IMR-90 (cell line): ENCODE data around the gene CHD6. TPM values are rescaled to one million over a fixed set of nuclear protein-coding genes. Genes with fewer than 3 reads are reported as not detected.

Experiments used
- ATAC-seq: fragments of 200-7000 bp; cut with Tn5 transposase; 2 replicates; pipeline ENCODE4 v1.9.1; 2020; ENCODE audit warnings: low read depth, mild to moderate bottlenecking, moderate library complexity
- BruUV-seq: library from RNA; stranded (reverse); fragments of 400-500 nt; replicated peaks from 2 replicates; lab custom pipeline; 2021; lab: Mats Ljungman, UMichigan
- CTCF ChIA-PET: fragments of 300-600 bp; formaldehyde crosslinking; extraction: SDS; loops from one replicate; lab custom pipeline; 2021; ENCODE audit warnings: antibody characterized with exemption; lab: Yijun Ruan, JAX
- POLR2A ChIA-PET: fragments of 300-600 bp; sonication (Branson Sonifier 250); formaldehyde crosslinking; loops from one replicate; lab custom pipeline; 2022; ENCODE audit warnings: antibody characterized with exemption; ENCODE audit not compliant: unreplicated experiment; lab: Charles Lee
- DNase-seq: peaks from one replicate; pipeline ENCODE4 v3.0.0; 2013
- H2AFZ ChIP-seq: replicated peaks from 2 replicates; pipeline ENCODE3; 2013; ENCODE audit warnings: low read length, mild to moderate bottlenecking; ENCODE audit not compliant: poor library complexity
- H2AK5ac ChIP-seq: 2 replicates; pipeline ENCODE4 v1.6.1; 2013; ENCODE audit warnings: low read depth, low read length, inconsistent platforms
- H2AK9ac ChIP-seq: replicated peaks from 2 replicates; pipeline ENCODE3; 2013; ENCODE audit warnings: mild to moderate bottlenecking, low read depth, low read length, moderate library complexity; ENCODE audit not compliant: poor library complexity
- H2BK120ac ChIP-seq: 2 replicates; pipeline ENCODE4 v1.6.1; 2013; ENCODE audit warnings: low read depth, low read length, inconsistent platforms
- H2BK15ac ChIP-seq: 3 replicates; pipeline ENCODE4 v1.6.1; 2013; ENCODE audit warnings: low read depth, low read length, inconsistent platforms
- H2BK20ac ChIP-seq: 2 replicates; pipeline ENCODE4 v1.6.1; 2013; ENCODE audit warnings: low read depth, mild to moderate bottlenecking, inconsistent platforms, low read length, moderate library complexity
- H2BK5ac ChIP-seq: 2 replicates; pipeline ENCODE4 v1.6.1; 2013; ENCODE audit warnings: mild to moderate bottlenecking, low read depth, low read length, inconsistent platforms; ENCODE audit not compliant: poor library complexity, severe bottlenecking
- H3K14ac ChIP-seq: replicated peaks from 2 replicates; pipeline ENCODE4 v1.6.1; 2013; ENCODE audit warnings: low read depth, low read length, inconsistent platforms
- H3K18ac ChIP-seq: 2 replicates; pipeline ENCODE4 v1.6.1; 2013; ENCODE audit warnings: low read depth, low read length, control low read depth
- H3K23ac ChIP-seq: 2 replicates; pipeline ENCODE4 v1.6.1; 2013; ENCODE audit warnings: low read depth, low read length, inconsistent platforms
- H3K27ac ChIP-seq: 2 replicates; pipeline ENCODE4 v1.5.1; 2013; ENCODE audit warnings: mild to moderate bottlenecking, control low read depth, low read length; ENCODE audit not compliant: insufficient read depth
- H3K27me3 ChIP-seq: 2 replicates; pipeline ENCODE4 v1.6.1; 2013; ENCODE audit warnings: low read length; ENCODE audit not compliant: control insufficient read depth, insufficient read depth
- H3K36me3 ChIP-seq: 2 replicates; pipeline ENCODE4 v1.6.1; 2013; ENCODE audit warnings: low read length, mixed read lengths; ENCODE audit not compliant: control insufficient read depth, insufficient read depth
- H3K4ac ChIP-seq: 2 replicates; pipeline ENCODE4 v1.6.1; 2013; ENCODE audit warnings: low read depth, low read length, inconsistent platforms
- H3K4me1 ChIP-seq: 2 replicates; pipeline ENCODE4 v1.6.1; 2013; ENCODE audit warnings: low read length, mixed read lengths; ENCODE audit not compliant: control insufficient read depth, insufficient read depth
- H3K4me2 ChIP-seq: 2 replicates; pipeline ENCODE4 v1.6.1; 2013; ENCODE audit warnings: low read depth, mild to moderate bottlenecking, control low read depth, low read length, moderate library complexity
- H3K4me3 ChIP-seq: 2 replicates; pipeline ENCODE4 v1.5.1; 2013; ENCODE audit warnings: low read depth, mild to moderate bottlenecking, control low read depth, low read length, moderate library complexity; ENCODE audit not compliant: insufficient read depth
- H3K56ac ChIP-seq: 2 replicates; pipeline ENCODE4 v1.6.1; 2013; ENCODE audit warnings: low read length, inconsistent platforms; ENCODE audit not compliant: insufficient read depth; ENCODE audit errors: extremely low read depth
- H3K79me1 ChIP-seq, 2 experiments: 2 replicates each; pipeline ENCODE4 v1.6.1; 2013; ENCODE audit warnings: low read length in 2 of 2, inconsistent platforms in 1 of 2, low read depth in 1 of 2
- H3K9ac ChIP-seq: 2 replicates; pipeline ENCODE4 v1.6.1; 2013; ENCODE audit warnings: low read depth, low read length, control low read depth
- H3K9me1 ChIP-seq: 2 replicates; pipeline ENCODE4 v1.6.1; 2013; ENCODE audit warnings: low read length, inconsistent platforms; ENCODE audit not compliant: insufficient read depth
- H3K9me3 ChIP-seq: 2 replicates; pipeline ENCODE4 v1.6.1; 2013; ENCODE audit warnings: low read length; ENCODE audit not compliant: control insufficient read depth, insufficient read depth
- H4K20me1 ChIP-seq: 2 replicates; pipeline ENCODE4 v1.6.1; 2013; ENCODE audit warnings: low read length, inconsistent platforms; ENCODE audit not compliant: insufficient read depth
- H4K5ac ChIP-seq: 2 replicates; pipeline ENCODE4 v1.6.1; 2013; ENCODE audit warnings: mild to moderate bottlenecking, low read depth, low read length, control low read depth
- H4K8ac ChIP-seq, 2 experiments: 2 replicates each; pipeline ENCODE4 v1.6.1; 2013; ENCODE audit warnings: low read depth in 2 of 2, low read length in 2 of 2, control low read depth in 1 of 2, inconsistent platforms in 1 of 2
- H4K91ac ChIP-seq: 2 replicates; pipeline ENCODE4 v1.6.1; 2013; ENCODE audit warnings: low read depth, low read length, inconsistent platforms; ENCODE audit not compliant: insufficient read depth
- BHLHE40 ChIP-seq: fragments of 150-350 bp; IDR thresholded peaks from 2 replicates; pipeline ENCODE4 v1.6.1; 2016; ENCODE audit warnings: mild to moderate bottlenecking, low read depth, low read length
- CEBPB ChIP-seq: IDR thresholded peaks from 2 replicates; pipeline ENCODE4 v1.6.1; 2012; ENCODE audit warnings: low read depth, low read length, improper control_type of control experiment
- CHD1 ChIP-seq: IDR thresholded peaks from 2 replicates; pipeline ENCODE4 v1.6.1; 2012; ENCODE audit warnings: low read depth, low read length, improper control_type of control experiment
- CTCF ChIP-seq: conservative IDR thresholded peaks from 2 replicates; pipeline ENCODE4 v1.5.1; 2012; ENCODE audit warnings: mild to moderate bottlenecking, low read depth, low read length, improper control_type of control experiment
- ELK1 ChIP-seq: fragments of 150-350 bp; IDR thresholded peaks from 2 replicates; pipeline ENCODE4 v1.6.1; 2016; ENCODE audit warnings: low read depth, mild to moderate bottlenecking, low read length, moderate library complexity, borderline replicate concordance
- FOS ChIP-seq: fragments of 150-350 bp; IDR thresholded peaks from 2 replicates; pipeline ENCODE4 v1.6.1; 2016; ENCODE audit warnings: low read depth, low read length
- MAFK ChIP-seq: IDR thresholded peaks from 2 replicates; pipeline ENCODE4 v1.6.1; 2012; ENCODE audit warnings: low read depth, low read length, improper control_type of control experiment
- MAZ ChIP-seq: IDR thresholded peaks from 2 replicates; pipeline ENCODE4 v1.6.1; 2012; ENCODE audit warnings: low read depth, mild to moderate bottlenecking, low read length, improper control_type of control experiment, moderate library complexity, borderline replicate concordance
- MXI1 ChIP-seq: IDR thresholded peaks from 2 replicates; pipeline ENCODE4 v1.6.1; 2012; ENCODE audit warnings: low read depth, mild to moderate bottlenecking, low read length, moderate library complexity, borderline replicate concordance
- NFE2L2 ChIP-seq: fragments of 150-350 bp; IDR thresholded peaks from 2 replicates; pipeline ENCODE4 v1.6.1; 2016; ENCODE audit warnings: low read depth, mild to moderate bottlenecking, low read length
- POLR2A ChIP-seq: IDR thresholded peaks from 2 replicates; pipeline ENCODE4 v1.6.1; 2012; ENCODE audit warnings: mild to moderate bottlenecking, low read depth, low read length
- RAD21 ChIP-seq: IDR thresholded peaks from 2 replicates; pipeline ENCODE4 v1.6.1; 2012; ENCODE audit warnings: low read length, improper control_type of control experiment
- RCOR1 ChIP-seq: IDR thresholded peaks from 2 replicates; pipeline ENCODE4 v1.6.1; 2012; ENCODE audit warnings: mild to moderate bottlenecking, low read length, improper control_type of control experiment; ENCODE audit not compliant: insufficient replicate concordance
- RFX5 ChIP-seq: IDR thresholded peaks from 2 replicates; pipeline ENCODE4 v1.8.0; 2012; ENCODE audit warnings: low read depth, mild to moderate bottlenecking, low read length, moderate library complexity
- SMC3 ChIP-seq: fragments of 150-350 bp; IDR thresholded peaks from 2 replicates; pipeline ENCODE4 v1.6.1; 2016; ENCODE audit warnings: low read depth, mild to moderate bottlenecking, antibody characterized with exemption, low read length, moderate library complexity
- USF2 ChIP-seq: fragments of 150-350 bp; IDR thresholded peaks from 2 replicates; pipeline ENCODE4 v1.6.1; 2017; ENCODE audit warnings: mild to moderate bottlenecking, antibody characterized with exemption, low read length, low read depth
- WGBS, 2 experiments: methylation state at CpG; one replicate each; pipeline versions ENCODE4 v1.1.5 to v1.1.7; 2013; ENCODE audit warnings: missing lambda C conversion rate in 2 of 2; ENCODE audit not compliant: insufficient read length in 1 of 2; ENCODE audit errors: extremely low coverage in 2 of 2; 5-methylcytosine and 5-hydroxymethylcytosine counted together
- dilution Hi-C: fragments of 300-500 bp; cut with HindIII; formaldehyde crosslinking; loops from one replicate; pipeline ENCODE4 v1.14.3; 2018; ENCODE audit warnings: low sequenced_read_pairs; ENCODE audit not compliant: unreplicated experiment
- in situ Hi-C: fragments of 300-500 bp; cut with MboI; formaldehyde crosslinking; loops from 3 replicates; pipeline ENCODE4 v1.14.3; 2019; ENCODE audit warnings: low sequenced_read_pairs, inconsistent platforms, mixed read lengths
- intact Hi-C: fragments of 100-400 bp; cut with micrococcal nuclease; formaldehyde crosslinking; loops from 2 replicates; pipeline ENCODE4 v1.10.0; 2022
- polyA plus RNA-seq, 3 experiments: library from polyadenylated mRNA; depleted of rRNA; stranded (reverse); fragments of >200 nt; gene quantifications; 2 replicates each; pipeline ENCODE4 v1.2.3, GENCODE V29; 2012; ENCODE audit warnings: low replicate concordance in 1 of 3
- total RNA-seq: library from RNA; depleted of rRNA; stranded (reverse); fragments of >200 nt; gene quantifications from 2 replicates; pipeline ENCODE4 v1.2.3, GENCODE V29; 2012

Gene CHD6
- total and polyA plus RNA-seq, 2 of the 4 experiments (the other 2 are of a cell fraction), result 8.8 to 26.7 TPM

- WGBS, 2 experiments, result 92% methylated on average over 2 of the region's 5 CpGs; no CpG with 5 or more reads in 1 of the 2 experiments
- Histone ChIP-seq H4K20me1 (no peaks in the 10 kb centered on the region), H3K4me3 (no peak overlapping the region), H2AK9ac (no peak overlapping the region), H3K4ac (no peak overlapping the region), H3K79me1 (peaks cover 0 to 9% of the 10 kb centered on the region in 2 experiments; a peak in 1 of 4 replicates), H3K18ac (no peak overlapping the region), H3K9me3 (no peaks in the 10 kb centered on the region; the same call in 1 of the 2 replicates), H2BK5ac (no peak overlapping the region), H2BK20ac (no peak overlapping the region), H4K5ac (no peak overlapping the region), H3K14ac (no peak overlapping the region), H3K27ac (no peak overlapping the region), H3K56ac (no peak overlapping the region), H4K91ac (no peak overlapping the region), H3K4me2 (no peak overlapping the region), H2AFZ (no peak overlapping the region), H3K4me1 (peaks cover 7% of the 10 kb centered on the region), H3K27me3 (no peaks in the 10 kb centered on the region), H2AK5ac (no peak overlapping the region), H3K9me1 (peaks cover 15% of the 10 kb centered on the region), H3K36me3 (peaks cover 18% of the 10 kb centered on the region), H4K8ac (no peak overlapping the region), H2BK120ac (no peak overlapping the region), H2BK15ac (no peak overlapping the region), H3K9ac (no peak overlapping the region), H3K23ac (no peak overlapping the region)
- ChIA-PET CTCF (no interaction called here), POLR2A (no interaction called here)
- no peak for ATAC-seq
- dilution Hi-C loops (no loop called here), in situ Hi-C loops (no loop called here), intact Hi-C loops (no loop called here)
- no TSS peak for BruUV-seq
- no peak for TF ChIP-seq CHD1
- no peak for TF ChIP-seq RAD21
- TF ChIP-seq USF2, result no peak
- no peak for TF ChIP-seq MAFK
- no peak for TF ChIP-seq RCOR1
- no peak for TF ChIP-seq POLR2A
- no peak for TF ChIP-seq CTCF
- TF ChIP-seq SMC3, result no peak
- no peak for TF ChIP-seq NFE2L2
- no peak for TF ChIP-seq MXI1
- TF ChIP-seq BHLHE40, result no peak
- TF ChIP-seq CEBPB, result no peak
- no peak for TF ChIP-seq RFX5
- no peak for TF ChIP-seq MAZ
- TF ChIP-seq FOS, result no peak
- no peak for TF ChIP-seq ELK1
- DNase-seq, result no peak
Measured at GRCh38 chr20:41467690-41468089, 150.5 kb downstream of the CHD6 start.
